DMS79 treated with DMSO at 0.1 percent for 48 hours (cell line): Measurements from ENCODE around the gene CACNB4.
"Not testable (repeated sequence)": the region's sequence is repeated elsewhere in the genome, so short reads cannot be mapped to it uniquely, and the experiment has no call there.

Experiments
- DNase-seq: peaks from one replicate; lab custom pipeline; 2025; lab: John Stamatoyannopoulos, UW

The CACNB4 gene

DNA sequence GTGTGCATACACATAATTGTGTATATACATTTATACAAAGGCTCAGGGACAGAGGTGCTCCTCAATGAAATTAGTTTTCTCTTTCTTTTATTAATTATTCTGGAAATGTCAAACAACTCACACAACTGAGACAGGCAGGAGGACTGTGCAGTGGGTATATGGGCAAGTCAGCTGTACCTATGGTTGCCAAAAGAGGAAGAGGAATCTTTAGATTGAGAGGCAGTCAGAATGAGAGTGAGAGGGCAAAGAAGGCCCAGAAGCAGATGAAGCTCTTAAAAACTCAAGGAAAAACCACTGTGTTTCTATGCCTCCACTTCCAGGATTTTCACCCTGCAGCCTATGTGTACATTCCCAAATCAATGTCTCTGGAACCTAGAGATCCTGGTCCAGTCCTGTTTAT lies 79.1 kb downstream of the CACNB4 start:
- no peak for DNase-seq

DNA sequence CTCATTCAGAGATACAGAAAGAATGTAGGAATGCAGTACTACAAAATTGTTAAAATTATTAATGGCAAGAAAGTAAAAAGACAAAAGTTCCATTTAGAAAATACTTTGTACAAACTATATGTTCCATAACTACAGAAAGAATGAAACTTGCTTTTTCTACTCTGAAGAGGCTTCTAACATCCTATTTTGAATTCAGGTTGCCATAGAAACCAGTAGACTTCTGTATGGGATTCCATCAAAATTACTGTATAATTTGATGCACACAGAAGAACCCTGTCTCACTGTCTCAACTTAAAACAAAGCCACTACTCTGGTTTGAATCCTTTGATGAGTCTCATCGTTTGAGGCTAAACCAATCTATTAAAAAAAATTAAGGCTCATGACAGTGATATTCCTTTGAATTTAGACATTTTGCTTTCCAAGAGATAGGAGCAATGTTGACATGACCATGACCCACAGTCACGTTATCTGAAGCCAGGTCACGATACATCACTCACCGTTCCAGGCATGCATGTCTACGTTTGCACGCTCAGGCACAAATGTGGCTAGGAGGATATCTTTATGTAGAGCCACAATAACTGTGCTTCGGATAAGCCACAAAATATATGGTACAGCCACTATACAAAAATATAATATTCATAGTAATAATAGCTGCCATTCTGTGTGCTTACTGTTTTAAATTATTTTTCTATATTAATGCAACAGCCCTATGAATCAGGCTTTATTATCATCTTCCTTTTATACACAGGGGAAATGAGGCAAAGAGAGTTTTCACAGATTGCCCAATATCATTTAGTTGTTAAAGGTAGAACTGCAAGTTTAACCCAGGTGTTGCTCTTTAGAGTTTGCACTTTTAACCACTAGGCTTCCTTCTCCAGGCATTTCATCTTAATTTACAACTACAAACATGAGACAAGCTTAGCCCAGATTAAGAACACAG lies 82.4 kb downstream of the CACNB4 start:
- no peak for DNase-seq

DNA sequence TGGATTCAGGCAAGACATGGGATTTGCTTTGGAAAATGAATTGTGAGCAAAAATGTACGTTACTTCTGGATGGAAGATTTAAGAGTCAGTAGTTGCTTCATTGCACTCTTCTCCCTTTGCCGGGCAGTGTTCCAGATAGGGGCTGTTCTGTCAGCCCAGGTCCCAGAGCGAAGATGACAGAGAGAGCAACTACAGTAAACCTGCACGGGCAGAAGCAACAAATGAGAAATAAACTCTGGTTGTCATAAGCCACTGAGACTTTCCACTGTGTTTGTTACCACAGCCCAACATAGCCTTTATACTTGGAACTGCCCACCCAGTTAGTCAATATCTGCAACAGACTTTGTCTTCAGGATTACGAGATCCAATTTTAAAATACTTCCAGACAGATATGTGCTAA lies 83.3 kb downstream of the CACNB4 start:
- DNase-seq, result no peak

DNA sequence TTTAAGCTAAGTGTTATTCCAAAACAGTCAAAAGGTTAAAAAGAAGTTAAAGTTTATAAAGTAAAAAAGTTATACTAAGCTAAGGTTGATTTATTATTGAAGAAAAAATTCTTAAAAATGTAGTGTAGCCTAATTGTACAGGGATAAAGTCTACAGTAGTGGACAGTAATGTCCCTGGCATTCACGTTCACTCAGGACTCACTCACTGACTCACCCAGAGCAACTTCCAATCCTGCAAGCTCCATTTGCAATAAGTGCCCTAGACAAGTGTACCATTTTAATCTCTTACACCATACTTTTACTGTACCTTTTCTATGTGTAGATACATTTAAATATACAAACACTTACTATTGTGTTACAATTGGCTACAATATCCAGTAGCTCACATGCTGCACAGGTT lies 86.1 kb downstream of the CACNB4 start:
- no peak for DNase-seq

DNA sequence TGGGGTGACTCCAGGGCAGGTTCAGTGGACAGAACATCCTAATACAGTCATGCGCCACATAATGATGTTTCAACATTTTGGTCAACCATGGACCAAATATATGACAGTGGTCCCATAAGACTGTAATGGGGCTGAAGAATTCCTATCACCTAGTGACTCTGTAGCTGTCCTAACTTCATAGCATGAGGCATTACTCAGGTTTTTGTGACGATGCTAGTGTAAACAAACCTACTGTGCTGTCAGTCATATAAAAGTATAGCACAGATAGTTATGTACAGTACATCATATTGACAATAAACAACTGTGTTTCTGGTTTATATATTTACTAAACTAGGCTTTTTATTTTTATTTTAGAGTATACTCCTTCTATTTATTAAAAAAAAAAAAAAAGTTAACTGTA lies 87.1 kb downstream of the CACNB4 start:
- no peak for DNase-seq

DNA sequence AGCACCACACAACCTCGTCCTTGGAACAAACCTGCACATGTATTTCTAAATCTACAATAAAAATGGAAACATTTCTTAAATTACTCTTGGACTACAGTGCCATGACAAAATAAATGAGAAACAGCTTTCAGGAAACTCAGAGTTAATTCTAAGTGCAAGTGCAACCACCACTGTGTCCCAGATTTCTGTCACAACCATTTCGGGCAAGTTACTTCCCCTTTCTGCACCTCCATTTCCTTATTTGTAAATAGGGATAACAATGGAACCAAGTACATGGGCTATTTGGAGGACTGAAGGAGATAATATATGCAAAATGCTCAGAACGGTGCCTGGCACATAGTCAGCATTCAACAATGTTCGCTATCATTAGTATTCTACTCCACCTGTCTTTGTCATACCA lies 93.2 kb downstream of the CACNB4 start:
- no peak for DNase-seq

DNA sequence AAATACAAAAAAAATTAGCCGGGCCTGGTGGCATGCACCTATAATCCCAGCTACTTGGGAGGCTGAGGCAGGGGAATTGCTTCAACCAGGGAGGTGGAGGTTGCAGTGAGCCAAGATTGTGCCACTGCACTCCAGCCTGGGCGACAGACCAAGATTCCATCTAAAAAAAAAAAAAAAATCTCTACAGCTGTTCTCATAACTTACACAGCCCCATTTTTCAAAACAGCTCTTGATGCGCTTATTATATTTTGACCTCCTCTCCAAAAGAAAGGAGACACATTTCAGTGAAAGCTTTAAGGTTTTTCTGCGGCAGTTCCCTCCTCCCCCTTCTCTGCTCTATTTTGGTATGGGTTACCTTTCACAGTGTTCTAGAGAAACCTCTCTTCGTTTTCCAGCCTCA lies 95.6 kb downstream of the CACNB4 start:
- not testable (repeated sequence) for DNase-seq

DNA sequence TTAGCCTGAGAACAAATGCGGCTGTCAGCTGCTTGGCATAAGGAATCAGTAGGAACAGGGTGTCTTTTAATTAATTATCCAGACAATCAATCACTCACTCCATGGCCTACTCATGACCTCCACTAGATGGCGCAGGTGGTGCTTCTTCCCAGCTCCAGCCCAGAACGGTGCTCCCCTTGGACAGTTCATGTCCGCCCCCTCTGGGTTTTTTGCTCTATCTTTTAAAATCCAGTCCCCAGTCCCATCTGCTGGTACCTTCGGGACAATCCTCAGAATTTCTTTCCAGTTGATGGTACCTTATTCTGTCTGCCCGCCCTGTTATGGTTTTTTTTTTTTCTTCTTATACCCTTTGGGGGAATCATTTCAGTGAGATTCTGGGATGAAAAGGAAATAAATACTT lies 99.8 kb downstream of the CACNB4 start:
- no peak for DNase-seq

DNA sequence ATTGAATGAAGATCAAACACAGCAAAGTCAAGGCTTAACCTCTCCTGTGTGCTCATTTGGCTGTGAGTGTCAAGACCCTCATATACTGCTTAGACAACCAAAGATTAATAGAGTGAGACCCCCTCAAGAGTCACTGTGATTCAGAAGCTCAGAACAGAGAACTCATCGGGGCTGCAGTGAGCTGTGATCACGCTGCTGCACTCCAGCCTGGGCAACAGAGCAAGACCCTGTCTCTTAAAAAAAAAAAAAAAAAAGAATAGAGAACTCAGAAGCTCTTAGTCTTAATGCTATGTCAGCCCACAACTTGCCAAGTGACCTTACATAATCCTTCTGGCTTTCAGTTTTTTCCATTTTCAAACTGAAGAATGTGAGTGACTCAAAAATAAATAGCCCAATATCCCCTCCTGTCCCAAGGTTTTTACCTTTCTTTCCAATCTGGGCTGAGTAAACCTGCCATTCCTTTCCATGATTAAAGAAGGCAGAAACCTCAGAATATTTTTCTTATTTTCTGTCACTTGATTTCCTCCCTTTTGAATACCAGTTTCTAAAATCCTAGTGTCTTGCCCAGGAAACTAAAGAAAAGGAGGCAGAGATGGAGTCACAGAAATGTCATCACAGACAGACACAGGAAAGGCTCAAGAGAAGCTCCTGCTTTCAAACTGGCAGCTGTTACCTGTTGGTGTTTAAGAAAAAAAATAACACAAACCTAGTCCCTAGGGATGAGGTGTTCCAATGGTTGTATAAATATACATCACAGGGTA lies 102.4 kb downstream of the CACNB4 start:
- DNase-seq, result no peak

DNA sequence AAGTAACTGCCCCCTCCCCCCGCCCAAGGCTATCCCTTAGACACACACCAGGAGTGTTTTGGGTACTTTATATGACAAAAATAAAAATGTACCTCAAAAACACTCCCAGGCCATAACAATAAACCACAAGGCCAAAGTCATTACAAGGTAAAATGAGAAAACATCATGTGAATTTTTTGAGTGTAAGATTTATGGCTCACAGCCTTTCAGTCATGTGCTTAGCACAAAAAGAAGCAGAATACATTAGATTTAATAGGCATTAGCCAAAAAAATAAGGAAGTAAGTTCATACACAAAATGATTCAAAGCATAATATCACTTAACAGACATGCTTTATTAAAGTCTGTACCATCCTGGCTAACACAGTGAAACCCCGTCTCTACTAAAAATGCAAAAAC lies 103.7 kb downstream of the CACNB4 start:
- DNase-seq, result no peak

DNA sequence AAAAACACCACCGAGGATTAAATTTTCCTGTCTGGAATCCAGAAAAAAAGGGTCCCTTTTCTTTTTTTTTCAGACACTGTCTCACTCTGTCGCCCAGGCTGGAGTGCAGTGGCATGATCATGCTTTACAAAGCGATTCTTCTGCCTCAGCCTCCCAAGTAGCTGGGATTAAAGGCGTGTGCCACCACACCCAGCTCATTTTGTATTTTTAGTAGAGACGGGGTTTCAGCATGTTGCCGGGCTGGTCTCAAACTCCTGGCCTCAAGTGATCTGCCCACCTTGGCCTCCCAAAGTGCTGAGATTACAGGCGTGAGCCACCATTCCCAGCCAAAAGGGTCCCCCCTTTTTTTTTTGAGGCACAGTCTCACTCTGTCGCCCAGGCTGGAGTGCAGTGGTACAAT lies 104.7 kb downstream of the CACNB4 start:
- not testable (repeated sequence) for DNase-seq

DNA sequence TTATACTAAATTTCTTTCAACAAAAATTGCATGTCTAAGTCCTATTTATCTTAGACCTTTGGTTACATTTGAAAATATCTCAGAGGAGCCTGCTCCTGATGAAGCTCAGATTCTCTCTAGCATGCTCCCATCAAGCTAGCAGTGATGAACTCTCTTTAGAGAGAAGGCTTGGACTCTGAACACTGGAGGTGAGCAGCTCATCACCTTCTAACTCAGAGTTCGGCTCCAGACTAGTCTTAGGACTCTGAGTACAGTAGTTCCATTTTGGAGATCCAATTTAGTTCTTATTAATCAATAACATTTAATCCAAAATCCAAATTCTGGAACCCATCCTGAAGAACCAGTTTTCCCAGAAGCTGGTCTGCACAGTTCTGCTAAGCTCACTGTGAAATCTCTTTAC lies 107.8 kb downstream of the CACNB4 start:
- no peak for DNase-seq

DNA sequence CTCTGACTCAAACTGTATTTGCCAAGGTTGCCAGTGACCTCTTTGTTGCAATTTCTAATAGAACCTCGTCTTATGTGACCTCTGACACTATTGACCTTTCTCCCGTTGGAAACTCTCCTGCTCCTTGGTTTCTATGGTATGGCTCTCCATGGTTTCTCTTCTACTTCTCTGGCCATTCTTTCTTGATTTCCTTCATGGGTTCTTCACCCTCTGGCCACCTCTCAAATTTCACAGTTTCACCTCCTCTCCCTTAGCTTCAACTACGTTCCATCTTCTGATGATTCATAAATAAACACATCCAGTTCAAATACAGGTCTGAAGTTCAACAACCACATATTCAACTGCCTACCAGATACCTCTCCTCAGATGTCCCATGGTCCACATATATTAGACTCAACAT lies 109.5 kb downstream of the CACNB4 start:
- no peak for DNase-seq

DNA sequence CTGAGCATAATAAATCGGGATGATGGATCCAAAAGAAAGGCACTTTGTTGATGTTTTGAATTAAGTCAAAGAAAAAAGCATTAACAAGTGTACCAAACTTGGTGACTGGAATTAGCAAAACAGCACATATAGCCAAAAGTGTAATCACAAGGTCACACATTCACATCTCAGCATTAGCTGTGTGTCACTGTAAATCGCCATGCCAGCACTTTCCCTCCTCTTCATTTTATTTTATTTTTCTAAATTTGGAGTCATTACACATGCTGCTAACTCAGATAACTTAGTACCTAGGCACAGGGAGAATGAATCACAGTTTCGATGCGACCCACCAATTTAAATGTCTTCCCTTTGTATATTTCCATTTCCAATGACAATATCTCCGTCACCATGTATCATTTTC lies 111.4 kb downstream of the CACNB4 start:
- no peak for DNase-seq

DNA sequence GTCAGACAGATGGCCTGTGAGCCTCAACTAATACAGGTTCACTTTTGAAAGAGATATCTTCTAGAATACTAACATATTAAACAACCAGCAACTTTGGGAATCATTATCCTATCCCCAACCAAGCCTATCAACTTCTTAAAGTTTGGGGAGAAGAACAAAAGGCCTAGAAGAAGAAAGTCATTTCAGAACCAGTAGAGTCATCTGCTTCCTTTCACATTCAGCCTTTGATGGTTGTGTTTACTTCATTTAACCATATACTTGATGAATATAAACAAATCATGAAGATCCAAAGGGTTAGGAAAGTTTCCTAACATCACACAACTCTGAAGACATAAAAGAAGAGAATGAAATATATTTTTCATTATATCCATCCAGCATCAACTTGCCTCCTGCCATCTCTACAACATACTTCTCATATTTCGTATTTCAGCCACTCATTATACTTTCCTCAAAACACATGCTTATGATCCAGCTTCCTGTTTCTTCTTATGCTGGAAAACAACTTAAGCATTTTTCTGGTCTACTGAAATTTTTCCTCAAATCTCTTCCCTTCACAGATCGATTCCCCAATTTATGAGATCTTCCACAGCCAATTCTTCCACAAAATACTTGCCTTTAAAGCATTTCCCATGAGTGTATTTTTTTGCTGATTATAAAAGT lies 114.3 kb downstream of the CACNB4 start:
- DNase-seq, result no peak

DNA sequence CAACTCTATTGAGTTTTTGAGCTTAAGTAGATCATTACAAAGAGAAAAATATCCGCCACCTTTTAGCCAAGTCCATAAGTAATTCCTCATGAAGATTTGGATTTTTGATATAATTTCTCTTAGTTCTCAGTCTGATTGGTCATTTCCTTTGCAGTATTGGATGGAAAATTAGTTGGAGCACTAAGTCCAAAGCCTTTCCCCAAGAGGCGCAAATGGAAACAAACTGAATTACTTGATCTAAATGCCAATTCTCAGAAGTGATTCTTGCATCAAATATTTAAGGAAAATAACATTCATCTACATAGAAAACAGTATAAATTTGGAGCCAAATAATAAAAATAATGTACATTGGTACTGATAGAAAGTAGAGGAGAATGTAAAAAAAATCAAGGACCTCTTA lies 115.6 kb downstream of the CACNB4 start:
- no peak for DNase-seq

DNA sequence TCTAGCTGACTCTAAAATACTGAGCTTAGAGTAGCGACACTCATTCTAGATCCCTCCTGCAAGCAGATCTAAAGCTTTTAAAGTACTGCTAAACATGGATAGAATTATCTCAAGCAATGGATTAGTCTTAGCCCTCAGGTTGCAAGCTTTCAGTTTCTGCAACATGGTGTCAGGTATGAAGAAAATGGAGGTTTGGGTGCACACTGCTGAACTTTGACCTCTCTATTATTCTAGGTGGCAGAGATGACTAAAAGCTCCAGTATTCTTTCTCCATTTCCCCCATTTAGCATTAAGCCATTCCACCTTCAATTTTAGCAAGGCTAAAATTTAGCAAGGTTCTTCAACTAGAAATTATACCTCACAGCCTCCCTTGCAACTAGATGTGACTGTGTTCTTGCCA lies 117.0 kb downstream of the CACNB4 start:
- DNase-seq, result no peak

DNA sequence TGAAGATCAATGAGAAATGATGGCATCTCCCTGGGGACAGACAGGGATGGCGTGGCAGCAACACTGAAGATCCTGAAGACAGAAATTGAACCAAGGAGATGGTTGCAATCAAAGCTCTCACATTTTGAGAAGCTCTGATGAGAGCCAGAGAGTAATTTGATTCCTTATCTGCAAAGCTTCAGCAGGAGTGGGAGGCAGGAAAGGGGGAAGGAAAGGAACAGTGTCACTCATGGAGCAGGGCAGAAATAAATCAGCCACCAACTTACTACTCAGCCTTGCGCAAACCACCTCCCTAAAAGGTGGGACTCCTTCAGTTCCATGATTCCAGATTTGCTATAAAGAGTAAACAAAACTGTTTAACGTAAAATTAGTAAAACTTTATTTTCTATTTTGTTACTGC lies 119.2 kb downstream of the CACNB4 start:
- no peak for DNase-seq

DNA sequence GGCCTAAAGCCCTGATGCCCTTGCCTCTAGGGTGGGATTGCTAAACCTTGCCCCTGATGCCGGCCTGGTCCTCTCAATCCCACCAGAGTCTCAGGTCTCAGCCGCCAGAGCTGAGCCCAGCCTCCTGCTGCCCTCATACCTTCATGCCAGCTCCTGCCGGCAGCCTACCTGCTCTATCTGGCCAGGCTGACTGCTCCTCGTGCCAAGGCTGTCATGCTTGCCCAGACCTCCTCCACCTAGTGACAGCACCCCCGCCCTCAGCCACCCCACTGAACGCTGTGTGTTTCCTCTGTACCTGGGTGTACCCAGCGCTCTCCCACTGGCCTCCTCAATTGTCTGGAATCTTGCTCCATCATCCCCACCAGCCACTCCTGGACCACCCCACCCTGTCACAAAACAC lies 120.1 kb downstream of the CACNB4 start:
- no peak for DNase-seq

DNA sequence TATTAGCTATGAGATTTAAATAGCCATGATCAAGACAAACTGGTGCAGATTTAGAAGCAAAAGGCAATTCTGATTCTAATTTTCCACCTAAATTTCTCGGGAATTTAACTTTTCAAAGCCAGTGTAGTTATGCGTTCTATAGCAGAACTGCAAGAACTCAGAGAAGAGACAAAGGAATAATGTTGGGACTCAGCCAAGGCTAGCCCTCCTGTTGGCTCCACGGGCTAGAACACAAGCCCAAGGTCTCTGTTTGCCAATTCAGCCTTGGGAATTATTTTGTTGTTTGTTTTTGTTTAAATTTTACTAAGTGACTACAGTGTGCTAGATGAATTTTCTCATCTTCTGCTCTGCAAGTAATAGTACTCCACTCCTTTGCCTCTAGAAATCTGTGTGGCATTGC lies 121.2 kb downstream of the CACNB4 start:
- DNase-seq, result no peak

DNA sequence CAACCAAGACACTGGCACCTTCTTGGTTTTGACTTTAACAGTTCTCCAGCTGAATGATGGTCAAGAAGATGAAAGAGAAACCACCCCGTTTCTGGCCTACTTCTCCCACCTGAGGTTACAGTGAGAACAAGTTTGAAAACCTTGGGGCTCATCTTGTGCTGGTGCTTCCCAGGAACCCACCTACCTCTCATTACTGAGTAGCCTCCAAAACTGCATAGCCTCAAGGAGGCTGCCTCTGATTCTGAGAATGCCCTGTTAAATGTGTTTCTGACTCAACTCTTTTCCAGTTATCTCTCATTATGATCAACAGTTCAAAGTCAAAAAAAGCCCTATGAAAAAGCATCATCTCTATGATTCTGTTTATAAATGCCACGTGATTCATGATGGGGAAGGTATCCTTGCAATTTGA lies 121.9 kb downstream of the CACNB4 start:
- no peak for DNase-seq

DNA sequence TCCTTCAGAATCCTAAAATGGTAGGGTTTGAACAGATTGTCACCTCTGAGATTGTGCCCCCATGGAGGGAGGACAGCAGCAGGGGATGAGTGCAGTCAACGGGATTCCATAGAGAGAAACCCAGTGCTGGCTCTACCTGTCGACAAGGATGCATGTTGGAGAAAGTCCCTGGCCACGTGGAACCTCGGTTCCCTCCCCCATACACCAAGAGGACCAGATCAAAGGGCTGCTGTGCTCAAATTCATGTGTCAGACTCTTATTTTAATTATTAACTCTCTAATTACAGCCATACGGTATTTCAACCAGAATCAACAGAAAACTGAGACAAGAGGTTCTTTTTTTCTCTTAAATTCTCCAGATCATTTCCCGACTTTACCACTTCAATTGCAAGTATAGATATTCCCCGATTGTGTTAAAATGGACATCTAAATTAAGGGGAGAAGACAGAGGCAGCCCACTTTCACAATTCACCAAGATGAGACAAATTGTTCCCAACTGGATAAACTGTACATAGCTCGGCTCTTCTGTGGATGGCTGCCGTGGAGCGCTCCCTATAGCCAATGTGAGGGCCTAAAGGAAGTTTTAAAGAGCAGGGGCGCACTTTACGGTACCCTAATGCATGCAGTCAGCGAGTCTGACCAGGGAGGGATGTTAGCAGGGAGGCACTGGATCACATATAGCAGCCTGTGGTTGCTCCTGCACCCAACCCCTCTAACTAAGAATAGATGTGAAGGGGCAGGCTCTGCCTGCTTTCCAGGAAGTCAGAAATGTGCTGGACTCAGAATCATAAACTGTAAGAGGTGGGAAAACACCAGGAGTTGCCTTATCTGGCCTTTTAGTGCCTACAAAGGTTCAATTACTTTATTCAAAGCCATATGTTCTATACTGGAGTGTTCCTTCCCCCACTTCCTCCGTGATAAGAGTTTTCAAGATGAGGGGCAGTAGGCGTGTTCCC lies 123.1 kb downstream of the CACNB4 start:
- no peak for DNase-seq
